Measurements from ENCODE around the gene CAPN2. TPM values are rescaled to one million over a fixed set of nuclear protein-coding genes. Genes with fewer than 3 reads are reported as not detected.

CAPN2 gene
- total RNA-seq, 2 donors from 2014 or later, result 234 to 289 TPM

DNA sequence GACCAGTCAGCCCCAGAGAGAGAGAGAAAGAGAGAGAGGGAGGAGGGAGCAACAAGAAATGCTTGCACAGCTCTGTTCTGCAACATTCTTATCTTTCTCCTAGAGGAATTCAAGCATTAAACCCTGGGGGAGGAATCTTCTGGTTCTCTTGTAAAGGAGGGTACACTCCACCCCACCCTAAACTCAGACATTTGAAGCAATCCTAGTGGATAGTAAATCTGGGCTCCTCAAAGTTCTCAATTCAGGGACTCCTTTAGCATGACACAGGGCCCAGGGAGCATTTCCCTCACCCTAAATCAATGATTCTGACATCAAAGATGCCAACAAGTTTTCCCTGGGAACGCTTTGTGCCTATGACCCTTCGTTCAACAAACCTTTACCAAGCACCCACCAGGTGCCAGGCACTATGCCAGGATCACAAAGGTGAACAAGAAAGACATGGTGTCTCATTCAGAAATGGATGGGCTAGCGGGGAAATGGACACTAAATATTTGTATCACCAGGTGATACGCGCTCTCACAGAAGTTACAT lies 11.9 kb upstream of the CAPN2 start:
- intact Hi-C loops (cut with DNase I), result no loop called here
- no peak for DNase-seq (ENCODE audit: low spot score)

DNA sequence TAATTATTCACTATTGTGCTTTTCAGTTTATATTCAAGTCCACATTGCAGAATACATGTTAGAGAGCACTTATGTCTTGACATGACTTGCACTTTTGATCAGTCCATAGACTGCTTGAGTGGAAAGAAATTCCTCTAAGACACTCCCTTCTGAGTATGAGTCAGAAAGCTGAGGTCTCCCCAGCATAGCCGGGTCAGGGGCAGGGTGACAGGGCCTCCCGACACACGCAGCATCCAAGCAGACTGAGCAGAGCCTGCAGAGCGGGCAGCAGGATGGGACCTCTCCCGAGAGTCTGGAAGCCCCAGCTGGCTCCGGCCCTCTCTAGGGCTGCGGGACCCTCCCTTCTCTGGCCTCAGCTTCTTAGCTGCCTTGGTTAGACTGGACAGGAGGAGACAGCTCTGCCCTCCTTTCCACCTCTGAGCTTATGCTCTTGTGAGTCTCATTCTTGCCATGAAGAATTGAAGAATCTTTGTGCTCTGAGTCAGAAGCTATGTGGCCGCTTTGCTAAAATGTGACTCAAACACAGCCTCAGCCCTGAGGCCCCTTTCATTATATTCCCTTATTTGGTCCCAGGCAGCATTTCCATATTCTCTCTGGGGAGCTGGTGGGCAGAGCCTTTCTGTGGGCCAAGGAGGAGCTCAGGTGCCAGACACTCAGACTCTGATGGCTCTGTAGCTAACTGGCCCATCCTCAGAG lies 11.2 kb upstream of the CAPN2 start:
- peak; percentile 89 for DNase-seq (ENCODE audit: low spot score)
- intact Hi-C loops (cut with DNase I), result no loop called here

DNA sequence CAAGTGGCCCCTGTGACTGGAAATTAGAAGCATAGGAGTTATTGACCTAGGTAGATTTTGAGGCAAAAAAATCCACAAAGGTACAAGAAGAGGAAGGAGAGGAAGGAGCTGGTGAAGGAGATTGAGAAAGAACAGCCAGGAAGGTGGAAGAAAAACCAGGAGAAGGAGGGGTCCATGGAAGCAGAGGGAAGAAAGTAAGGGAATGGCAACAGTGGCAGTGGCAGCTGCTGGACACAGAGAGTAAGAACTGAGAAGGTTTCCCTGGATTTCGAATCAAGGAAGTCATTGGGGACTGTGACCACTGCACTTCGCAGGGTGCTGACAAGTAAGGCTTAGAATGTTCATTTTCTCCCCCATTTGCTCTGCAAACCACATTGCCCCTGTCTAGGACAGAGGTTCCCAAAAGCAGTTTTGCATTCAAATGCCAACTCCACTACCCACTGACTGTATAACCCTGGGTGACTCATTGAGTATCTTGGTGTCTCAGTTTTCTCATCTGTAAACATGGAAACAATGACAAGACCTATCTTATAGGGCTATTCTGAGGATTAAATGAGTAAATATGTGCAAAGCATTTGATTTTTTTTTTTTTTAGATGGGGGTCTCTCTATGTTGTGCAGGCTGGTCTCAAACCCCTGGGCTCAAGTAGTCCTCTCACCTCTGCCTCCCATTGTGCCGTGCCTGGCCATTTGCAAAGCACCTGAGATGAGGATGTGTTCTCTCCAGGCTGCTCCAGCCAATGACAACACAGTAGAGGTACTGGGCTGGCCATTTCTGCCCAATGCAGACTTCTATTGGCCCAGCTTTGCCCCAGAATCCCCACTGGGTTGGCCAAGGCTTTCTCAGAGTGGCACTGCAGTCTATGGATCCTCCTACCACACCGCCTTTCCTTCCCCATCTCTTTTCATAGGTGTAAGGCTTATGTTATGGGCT lies 9.3 kb upstream of the CAPN2 start:
- intact Hi-C loops (cut with DNase I), result no loop called here
- no peak for DNase-seq (ENCODE audit: low spot score)

DNA sequence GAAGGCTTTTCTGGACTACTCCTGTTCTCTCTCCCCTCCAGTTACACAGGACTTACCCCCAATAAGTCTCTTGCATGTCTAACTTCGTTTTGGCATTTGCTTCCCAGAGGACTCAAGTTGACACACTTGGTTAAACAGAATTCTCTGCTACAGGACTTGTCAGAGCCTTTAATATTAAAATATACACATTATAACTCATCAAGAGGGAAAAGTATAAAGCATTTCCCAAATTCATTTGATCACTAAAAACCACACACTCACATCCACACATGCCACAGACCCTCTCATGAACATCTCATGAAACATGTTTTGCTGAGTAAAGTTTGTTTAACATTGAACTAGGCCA lies 8.7 kb upstream of the CAPN2 start:
- intact Hi-C loops (cut with DNase I), result no loop called here

GRCh38 chr1:223704921-223705878 lies 7.1 kb upstream of the CAPN2 start:
- intact Hi-C loops (cut with DNase I), result loop anchor here in 1 of 2 donors (5.0 kb wide), 1 partner anchor 742 kb away; no protein-coding TSS in a partner anchor
- DNase-seq (ENCODE audit: low spot score), result no peak

More for the DNA sequence above, 8.7 kb upstream of the CAPN2 start:
- no peak for DNase-seq (ENCODE audit: low spot score)

DNA sequence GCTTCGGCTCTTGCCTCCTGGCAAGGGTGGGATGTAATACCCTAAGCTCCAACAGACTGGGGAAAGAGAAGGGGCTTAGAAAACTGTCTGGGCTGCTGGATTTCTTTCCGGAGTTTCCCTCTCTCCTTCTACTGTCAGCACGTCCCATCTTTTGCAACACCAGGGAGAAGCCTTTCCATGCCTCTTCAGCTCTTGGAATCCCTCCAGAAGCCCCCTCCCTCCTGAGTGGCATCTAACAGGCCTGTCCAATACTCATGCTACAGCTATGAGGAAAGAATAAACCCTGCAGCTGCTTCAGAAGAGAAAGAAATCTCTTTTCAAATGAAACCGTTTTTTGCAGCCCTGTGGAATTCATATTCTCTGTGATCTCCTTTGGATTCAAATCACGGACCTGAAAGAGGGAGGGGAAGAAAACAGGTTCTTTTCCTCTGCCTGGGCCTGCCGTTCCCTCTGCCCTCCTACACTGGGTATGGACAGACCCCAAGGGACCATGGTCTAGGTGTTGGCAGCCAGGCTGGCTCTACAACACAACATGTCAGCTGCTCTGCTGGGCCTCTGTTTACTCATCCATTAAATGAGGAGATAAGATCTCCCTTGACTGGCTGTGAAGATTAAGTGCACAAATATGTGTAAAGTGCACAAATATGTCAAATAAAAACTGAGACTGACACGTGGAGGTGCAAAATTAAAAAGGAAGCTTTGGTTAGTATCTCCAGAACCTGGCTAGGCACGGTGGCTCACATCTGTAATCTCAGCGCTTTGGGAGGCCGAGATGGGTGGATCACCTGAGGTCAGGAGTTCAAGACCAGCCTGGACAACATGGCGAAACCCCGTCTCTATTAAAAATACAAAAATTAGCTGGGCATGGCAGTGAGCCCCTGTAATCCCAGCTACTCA lies 6.0 kb upstream of the CAPN2 start:
- intact Hi-C loops (cut with DNase I), result loop anchor here in 1 of 2 donors (5.0 kb wide), 1 partner anchor 741 kb away; no protein-coding TSS in a partner anchor
- DNase-seq (ENCODE audit: low spot score), result no peak

DNA sequence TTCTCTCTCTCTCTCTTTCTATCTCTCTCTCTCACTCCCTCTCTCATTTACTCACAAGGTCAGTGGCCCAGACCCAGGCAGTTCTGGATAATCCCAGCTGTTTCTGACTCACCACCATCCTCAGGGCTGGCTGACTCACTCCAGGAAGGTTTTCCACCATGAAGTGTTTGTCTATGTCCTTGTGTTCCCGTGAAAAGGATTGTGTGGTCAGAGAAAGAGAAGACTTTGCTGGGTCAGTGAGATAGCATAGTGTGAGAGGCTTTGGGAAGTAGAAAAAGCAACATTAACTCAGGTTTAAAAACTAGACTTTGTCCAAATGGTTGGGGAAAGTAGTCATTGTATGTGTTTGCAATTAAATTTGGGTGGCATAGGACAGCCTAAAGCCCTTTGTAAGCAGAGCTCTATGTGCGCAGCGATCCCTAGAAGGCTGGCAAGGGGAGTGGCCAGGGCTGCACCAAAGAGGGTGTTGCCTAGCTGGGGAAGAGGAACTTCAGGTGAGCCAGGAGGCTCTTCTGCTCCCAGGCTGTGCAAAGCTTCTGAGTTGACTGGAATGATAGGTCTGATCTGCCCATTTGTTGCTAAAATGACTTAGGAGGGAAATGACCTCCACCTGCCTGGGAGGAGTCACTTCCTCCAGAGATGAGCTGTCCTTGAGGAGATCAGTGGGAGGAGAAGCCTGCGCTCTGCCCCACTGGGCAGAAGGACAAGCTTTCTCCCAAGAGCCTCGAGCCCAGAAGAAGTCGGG lies 4.9 kb upstream of the CAPN2 start:
- intact Hi-C loops (cut with DNase I), result loop anchor here in 1 of 2 donors (5.0 kb wide), 1 partner anchor 740 kb away; no protein-coding TSS in a partner anchor
- DNase-seq (ENCODE audit: low spot score), result peak; percentile 92

DNA sequence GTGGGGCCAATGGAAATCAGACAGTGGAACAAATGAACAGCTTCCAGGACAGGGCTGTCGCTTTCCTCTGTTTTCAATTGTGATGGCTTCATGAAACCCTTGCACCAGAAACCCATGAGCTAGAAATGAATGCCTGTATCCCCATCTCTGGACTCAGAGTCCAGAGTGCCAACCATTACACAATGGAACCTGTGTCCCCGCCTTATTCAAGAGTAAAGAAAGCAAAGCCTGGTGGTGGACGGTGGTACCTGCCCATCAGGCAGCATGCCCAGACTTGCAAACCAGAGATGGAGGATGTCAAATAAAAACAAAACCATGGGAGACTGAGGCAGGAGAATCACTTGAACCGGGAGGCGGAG lies 4.4 kb upstream of the CAPN2 start:
- intact Hi-C loops (cut with DNase I), result loop anchor here in 1 of 2 donors (5.0 kb wide), 1 partner anchor 739 kb away; no protein-coding TSS in a partner anchor

DNA sequence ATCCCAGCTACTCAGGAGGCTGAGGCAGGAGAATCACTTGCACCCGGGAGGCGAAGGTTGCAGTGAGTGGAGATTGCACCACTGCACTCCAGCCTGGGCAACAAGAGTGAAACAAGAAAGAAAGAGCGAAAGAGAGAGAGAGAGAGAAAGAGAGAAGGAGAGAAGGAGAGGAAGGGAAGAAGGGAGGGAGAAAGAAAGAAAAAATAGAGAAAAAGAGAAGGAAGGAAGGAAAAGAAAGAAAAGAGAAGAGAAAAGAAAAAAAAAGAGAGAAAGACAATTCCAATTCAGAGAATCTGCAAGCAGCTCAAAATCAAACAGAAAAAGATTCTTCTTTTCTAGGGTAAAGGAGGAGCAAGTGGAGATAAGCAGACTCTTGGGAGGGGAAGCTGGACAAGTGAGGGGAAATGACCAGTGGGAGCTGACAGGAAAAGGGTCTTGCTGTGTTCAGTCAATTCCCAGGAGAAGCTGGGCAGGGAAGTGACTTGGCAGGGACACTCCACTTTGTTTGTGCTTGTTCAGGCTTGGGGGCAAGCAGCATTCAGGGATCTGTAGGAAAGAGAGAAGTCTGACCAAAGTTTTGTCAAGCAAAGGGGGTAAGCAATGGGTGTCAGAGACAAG lies 3.6 kb upstream of the CAPN2 start:
- no peak for DNase-seq (ENCODE audit: low spot score)
- intact Hi-C loops (cut with DNase I), result loop anchor here in 1 of 2 donors (5.0 kb wide), 1 partner anchor 739 kb away; no protein-coding TSS in a partner anchor

More for the DNA sequence above, 4.4 kb upstream of the CAPN2 start:
- no peak for DNase-seq (ENCODE audit: low spot score)

DNA sequence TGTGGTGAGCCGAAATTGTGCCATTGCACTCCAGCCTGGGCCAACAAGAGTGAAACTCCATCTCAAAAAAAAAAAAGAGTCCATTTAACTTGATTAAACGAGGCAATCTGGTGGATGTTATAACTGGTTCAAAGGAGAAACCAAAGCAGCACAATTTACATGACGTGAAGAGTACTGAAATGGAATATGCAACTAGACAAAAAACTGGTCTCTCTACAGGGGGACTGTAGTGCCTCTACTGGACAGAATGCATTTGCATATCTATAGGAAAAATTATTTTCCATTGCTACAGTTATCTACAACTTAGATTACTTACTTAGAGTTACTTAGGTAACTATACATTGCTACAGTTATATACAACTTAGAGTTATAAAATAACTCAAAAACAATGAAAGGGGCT lies 2.7 kb upstream of the CAPN2 start:
- intact Hi-C loops (cut with DNase I), result loop anchor here in 1 of 2 donors (5.0 kb wide), 1 partner anchor 738 kb away; no protein-coding TSS in a partner anchor
- no peak for DNase-seq (ENCODE audit: low spot score)

DNA sequence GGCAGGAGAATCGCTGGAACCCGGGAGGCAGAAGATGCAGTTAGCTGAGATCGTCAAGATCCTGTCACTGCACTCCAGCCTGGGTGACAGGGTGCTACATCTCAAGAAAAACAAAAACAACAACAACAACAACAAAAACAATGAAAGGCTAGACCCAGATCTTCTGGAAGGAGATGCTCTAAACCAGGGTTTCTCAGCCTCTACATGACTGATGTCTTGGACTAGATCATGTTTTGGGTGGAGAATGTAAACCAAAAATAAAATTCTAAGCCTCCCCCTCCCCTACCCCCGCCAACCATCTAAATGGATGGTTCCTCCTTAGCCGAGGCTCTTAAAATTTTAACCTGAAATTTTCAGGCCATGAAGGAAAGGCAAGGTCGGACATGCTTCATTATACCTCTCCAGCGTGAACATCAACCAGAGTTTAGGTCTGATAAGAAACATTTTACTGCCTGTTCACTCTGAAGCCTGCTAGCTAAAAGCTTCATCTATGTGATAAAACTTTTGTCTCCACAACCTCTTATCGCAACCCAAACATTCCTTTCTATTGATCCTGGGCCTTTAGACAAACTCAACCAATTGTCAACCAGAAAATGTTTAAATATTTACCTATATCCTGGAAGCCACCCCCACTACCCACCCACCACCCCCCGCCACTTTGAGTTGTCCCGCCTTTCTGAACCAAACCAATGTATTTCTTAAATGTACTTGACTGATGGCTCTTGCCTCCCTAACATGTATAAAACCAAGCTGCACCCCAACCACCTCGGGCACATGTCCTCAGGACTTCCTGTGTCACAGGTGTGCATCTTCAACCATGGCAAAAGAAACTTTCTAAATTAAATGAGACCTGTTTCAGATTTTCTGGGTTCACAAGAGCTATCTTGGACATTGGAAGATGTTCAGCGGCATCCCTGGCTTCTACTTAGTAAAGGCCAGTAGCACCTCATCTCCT lies 1.9 kb upstream of the CAPN2 start:
- no peak for DNase-seq (ENCODE audit: low spot score)
- intact Hi-C loops (cut with DNase I), result loop anchor here in 1 of 2 donors (5.0 kb wide), 1 partner anchor 37 kb away; no protein-coding TSS in a partner anchor

DNA sequence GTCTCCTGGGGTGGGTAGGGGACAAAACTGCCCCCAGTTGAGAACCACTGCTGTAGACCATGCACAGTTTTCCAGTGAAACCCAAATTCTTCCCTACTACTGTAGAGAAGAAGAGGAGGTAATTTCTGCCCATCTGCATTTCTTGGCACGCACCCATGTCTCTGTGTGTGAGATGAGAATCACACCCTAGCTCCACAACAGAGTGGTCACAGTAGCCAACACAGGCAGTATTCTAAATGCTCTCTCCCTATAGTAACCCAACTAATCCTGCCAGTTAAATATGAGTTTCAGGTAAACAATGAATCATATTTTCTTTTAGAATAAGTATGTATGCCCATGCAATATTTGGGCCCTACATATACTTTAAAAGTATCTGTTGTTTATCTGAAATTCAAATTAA lies 1.2 kb upstream of the CAPN2 start:
- intact Hi-C loops (cut with DNase I), result loop anchor here in 1 of 2 donors (5.0 kb wide), 1 partner anchor 36 kb away; no protein-coding TSS in a partner anchor
- DNase-seq (ENCODE audit: low spot score), result no peak

DNA sequence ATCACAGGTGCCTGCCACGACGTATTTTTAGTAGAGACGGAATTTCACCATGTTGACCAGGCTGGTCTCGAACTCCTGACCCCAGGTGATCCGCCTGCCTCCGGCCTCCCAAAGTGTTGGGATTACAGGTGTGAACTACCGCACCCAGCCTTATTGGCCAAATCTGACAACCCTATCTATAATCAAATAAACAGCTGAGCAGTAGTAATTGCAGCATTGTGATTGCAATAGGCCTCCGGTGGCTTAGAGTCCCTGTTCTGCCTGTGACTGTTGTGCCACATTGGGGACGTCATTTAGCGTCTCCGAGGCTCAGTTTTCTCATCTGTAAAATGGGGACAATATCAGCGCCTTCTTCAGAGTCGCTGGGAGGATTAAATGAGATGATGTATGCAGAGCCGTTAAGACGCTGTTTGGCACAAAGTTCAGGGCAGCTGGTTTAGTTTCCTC lies 569 bp upstream of the CAPN2 start:
- intact Hi-C loops (cut with DNase I), result loop anchor here in 1 of 2 donors (5.0 kb wide), 1 partner anchor 36 kb away; no protein-coding TSS in a partner anchor

GRCh38 chr1:223712850-223713474 lies 623 bp downstream of the CAPN2 start:
- intact Hi-C loops (cut with DNase I), result loop anchor here in 1 of 2 donors (5.0 kb wide), 1 partner anchor 34 kb away; no protein-coding TSS in a partner anchor
- DNase-seq (ENCODE audit: low spot score), result no peak

More for the DNA sequence above, 569 bp upstream of the CAPN2 start:
- no peak for DNase-seq (ENCODE audit: low spot score)
